IPS-15b (cell line): ENCODE data around the gene SIPA1L3.
A peak's percentile ranks its signal among the peaks of the same experiment; 100 is the strongest.
"Not testable (repeated sequence)": the region's sequence is repeated elsewhere in the genome, so short reads cannot be mapped to it uniquely, and the experiment has no call there.

Experiments
- H3K27me3 ChIP-seq: one replicate; pipeline ENCODE4 v1.6.1; 2013; ENCODE audit warnings: low read length; ENCODE audit not compliant: control insufficient read depth, insufficient read depth
- H3K36me3 ChIP-seq: one replicate; pipeline ENCODE4 v1.6.1; 2013; ENCODE audit warnings: low read length; ENCODE audit not compliant: control insufficient read depth, insufficient read depth
- H3K4me1 ChIP-seq: one replicate; pipeline ENCODE4 v1.6.1; 2013; ENCODE audit warnings: mild to moderate bottlenecking, low read length; ENCODE audit not compliant: control insufficient read depth, insufficient read depth
- H3K4me3 ChIP-seq: one replicate; pipeline ENCODE4 v1.5.1; 2013; ENCODE audit warnings: low read depth, low read length
- H3K9ac ChIP-seq: one replicate; pipeline ENCODE4 v1.6.1; 2013; ENCODE audit warnings: low read depth, mild to moderate bottlenecking, low read length
- H3K9me3 ChIP-seq: one replicate; pipeline ENCODE4 v1.6.1; 2013; ENCODE audit warnings: mild to moderate bottlenecking, low read length; ENCODE audit not compliant: control insufficient read depth, insufficient read depth

The SIPA1L3 gene

DNA sequence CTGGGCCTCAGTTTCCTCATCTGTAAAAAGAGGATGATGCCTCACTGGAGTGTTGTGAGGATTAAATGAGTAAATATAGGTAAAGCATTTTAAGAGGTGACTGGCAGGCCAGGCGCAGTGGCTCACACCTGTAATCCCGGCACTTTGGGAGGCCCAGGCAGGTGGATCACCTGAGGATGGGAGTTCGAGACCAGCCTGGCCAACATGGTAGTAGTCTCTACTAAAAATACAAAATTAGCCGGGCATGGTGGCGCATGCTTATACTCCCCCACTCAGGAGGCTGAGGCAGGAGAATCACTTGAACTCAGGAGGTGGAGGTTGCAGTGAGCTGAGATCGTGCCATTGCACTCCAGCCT, 317.8 kb downstream of the SIPA1L3 start:
- not testable (repeated sequence) for H3K4me1 ChIP-seq, H3K36me3 ChIP-seq, H3K4me3 ChIP-seq, H3K9me3 ChIP-seq, H3K9ac ChIP-seq, H3K27me3 ChIP-seq

DNA sequence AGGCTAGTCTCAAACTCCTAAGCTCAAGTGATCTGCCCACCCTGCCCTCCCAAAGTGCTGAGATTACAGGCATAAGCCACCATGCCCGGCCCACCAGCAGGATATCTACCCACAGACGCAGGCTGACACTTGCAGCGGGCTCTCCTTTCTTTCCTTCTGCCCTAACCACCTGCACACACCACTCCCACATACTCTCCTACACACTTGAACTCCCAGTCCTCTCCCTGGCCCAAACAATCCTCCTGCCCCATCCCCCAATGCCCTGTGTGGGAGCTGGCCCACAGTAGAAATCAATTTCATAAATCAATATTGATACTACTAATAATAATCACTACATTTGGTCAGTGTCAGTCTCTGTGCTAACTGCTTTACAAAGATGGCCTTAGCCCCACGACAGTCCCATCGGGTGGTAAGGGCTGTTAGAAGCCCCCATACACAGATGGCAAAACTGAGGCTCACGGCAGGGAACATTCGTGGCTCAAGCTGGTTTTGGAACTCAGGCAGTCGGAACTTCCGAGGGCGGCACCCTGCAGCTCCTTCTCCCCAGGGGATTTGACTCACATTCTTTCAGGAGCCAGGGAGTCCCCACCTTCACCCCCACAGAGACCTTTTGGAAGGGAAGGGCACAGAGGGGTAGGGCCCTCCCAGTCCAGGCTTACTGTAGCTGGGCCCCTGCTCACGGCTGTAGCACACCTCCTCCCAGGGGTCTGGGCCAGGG, 320.4 kb downstream of the SIPA1L3 start:
- Histone ChIP-seq H3K36me3 (no peaks in the 10 kb centered on the region), H3K9me3 (no peaks in the 10 kb centered on the region), H3K27me3 (peaks cover 9% of the 10 kb centered on the region), H3K4me3 (peak overlapping the region; percentile 33), H3K4me1 (peaks cover 9% of the 10 kb centered on the region), H3K9ac (no peak overlapping the region)

DNA sequence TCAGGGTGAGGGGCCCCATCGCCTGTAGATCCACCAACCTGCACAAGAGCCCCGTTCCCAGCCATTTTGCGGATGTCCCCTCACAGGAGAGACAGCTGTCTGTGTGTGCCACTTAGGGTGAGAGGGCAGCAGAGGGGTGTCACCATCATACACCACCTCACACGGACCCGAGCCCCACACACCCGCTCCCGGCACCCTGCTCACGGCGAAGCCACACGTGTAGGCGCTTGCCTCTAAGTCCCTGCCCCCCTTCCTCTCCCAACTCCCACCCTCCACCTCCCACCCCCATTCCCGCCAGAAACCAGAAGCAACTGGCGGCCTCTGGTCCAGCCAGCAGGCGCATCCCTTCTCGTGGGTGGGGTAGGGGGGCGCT, 321.0 kb downstream of the SIPA1L3 start:
- Histone ChIP-seq H3K9me3 (no peaks in the 10 kb centered on the region), H3K27me3 (peaks cover 9% of the 10 kb centered on the region), H3K9ac (no peak overlapping the region), H3K4me1 (peaks cover 9% of the 10 kb centered on the region), H3K36me3 (no peaks in the 10 kb centered on the region), H3K4me3 (peak overlapping the region; percentile 33)

DNA sequence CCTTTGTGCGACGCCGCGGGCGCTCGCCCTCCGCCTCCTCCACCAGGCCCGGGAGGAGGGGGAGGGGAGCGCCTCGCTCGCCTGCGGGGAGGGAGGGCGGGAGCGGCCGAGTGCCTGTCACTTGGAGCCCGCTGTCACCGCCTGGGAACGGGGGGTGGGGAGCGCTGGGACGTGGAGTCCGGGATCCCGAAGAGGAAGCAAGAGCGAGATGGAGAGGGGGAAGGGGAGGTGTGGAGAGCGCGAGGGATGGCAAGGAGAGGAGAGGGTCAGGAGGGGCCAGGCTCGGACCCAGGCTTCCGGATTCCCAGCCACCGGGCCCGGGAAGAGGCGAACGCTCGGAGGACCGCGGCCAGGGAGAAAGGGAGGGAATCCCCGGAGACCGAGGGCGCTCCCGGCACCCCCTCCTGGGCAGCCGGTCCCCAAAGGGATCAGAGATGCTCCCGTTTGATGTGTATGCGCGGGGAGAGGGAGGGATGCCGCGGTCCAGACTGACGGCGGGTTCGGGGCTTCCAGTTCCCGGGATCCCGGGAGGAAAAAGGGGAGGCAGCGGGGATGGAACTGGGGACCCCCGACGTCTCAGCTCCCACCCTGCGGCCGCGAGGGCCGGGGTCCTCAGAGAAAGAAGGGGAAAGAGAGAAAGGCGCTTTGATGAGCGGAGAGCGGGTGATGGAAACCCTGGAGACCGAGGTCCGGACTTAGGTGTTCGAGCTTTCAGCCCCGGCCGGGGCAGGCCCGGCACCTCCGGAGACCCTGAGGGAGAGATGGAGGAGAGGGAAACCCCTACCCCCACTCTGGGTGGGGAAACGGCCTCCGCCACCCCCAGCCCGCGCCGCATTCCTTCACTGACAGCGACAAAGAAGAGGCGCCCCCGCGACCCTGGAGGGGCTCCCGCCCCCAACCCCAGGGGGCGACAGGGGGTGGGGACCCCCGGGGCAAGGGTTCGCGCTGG, 321.8 kb downstream of the SIPA1L3 start:
- peak overlapping the region; percentile 68 for H3K4me3 ChIP-seq
- H3K9ac ChIP-seq = no peak overlapping the region
- H3K4me1 ChIP-seq = peaks cover 7% of the 10 kb centered on the region
- H3K36me3 ChIP-seq = no peaks in the 10 kb centered on the region
- no peaks in the 10 kb centered on the region for H3K9me3 ChIP-seq
- H3K27me3 ChIP-seq = peaks cover 9% of the 10 kb centered on the region

DNA sequence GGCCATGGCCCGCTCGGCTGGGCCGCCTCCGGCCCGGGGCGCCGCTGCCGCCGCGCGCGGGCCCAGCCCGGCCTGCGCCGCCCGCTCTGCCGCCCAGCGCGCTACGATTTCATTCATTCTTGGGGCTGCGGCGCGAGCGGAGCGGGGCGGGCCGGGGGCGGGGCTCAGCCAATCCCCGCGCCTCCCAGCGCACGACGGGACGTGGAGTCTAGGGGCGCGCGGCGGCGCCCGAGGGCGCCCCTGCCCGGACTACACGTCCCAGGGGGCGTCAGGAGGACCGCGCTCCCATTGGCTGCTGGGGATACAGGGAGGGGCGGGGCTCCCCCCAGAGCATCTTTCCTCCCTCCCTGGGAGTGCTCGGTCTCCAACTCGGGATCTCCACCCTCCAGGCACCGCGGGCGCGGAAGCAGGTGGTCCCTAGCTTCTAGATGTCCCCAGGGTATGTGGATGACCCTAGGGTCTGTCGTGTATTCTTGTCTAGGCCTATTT, 322.6 kb downstream of the SIPA1L3 start:
- Histone ChIP-seq H3K9me3 (no peaks in the 10 kb centered on the region), H3K9ac (no peak overlapping the region), H3K4me3 (peak overlapping the region; percentile 52), H3K4me1 (peaks cover 7% of the 10 kb centered on the region), H3K27me3 (peaks cover 9% of the 10 kb centered on the region), H3K36me3 (no peaks in the 10 kb centered on the region)

DNA sequence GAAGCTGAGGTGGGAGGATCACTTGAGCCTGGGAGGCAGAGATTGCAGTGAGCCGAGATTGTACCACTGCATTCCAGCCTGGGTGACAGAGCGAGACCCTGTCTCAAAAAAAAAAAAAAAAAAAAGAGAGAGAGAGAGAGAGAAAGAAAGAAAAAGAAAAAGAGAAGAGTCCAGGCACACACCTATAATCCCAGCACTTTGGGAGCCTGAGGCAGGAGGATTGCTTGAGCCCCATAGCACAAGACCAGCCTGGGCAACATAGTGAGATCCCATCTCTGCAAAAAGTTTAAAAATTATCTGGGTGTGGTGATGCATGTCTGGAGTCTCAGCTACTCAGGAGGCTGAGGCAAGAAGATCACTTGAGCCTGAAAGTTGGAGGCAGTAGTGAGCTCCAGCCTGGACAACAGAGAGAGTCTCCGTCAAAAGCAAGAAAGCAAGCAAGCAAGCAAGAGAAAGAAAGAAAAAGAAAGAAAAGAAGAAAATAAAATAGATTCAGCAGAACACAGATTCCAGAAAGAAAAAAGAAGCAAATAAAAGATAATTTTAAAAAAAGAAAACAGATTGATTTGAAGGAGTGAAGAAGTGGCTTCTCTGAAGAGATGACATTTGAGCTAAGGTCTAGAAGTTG, 323.6 kb downstream of the SIPA1L3 start:
- not testable (repeated sequence) for H3K9ac ChIP-seq, H3K9me3 ChIP-seq, H3K27me3 ChIP-seq, H3K4me1 ChIP-seq, H3K4me3 ChIP-seq, H3K36me3 ChIP-seq

DNA sequence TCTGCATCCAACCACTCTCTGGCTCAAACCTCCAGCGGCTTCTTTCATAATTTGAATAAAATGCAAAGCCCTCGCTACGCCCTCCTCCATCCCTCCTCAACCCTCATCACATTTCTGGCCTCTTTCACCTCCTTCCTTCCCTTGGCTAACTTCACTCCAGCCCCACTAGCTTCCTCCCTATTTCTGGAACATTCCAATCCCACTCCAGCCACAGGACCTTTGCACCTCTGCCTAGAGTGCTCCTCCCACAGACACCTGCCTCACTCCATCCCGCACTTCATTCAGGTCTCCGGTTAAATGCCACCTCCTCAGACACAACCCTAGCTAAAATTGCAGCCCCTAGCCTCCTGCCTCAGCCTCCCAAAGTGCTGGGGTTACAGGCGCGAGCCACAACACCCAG, 324.9 kb downstream of the SIPA1L3 start:
- no peaks in the 10 kb centered on the region for H3K9me3 ChIP-seq
- H3K4me3 ChIP-seq = no peak overlapping the region
- no peak overlapping the region for H3K9ac ChIP-seq
- no peaks in the 10 kb centered on the region for H3K36me3 ChIP-seq
- H3K4me1 ChIP-seq = peaks cover 4% of the 10 kb centered on the region
- H3K27me3 ChIP-seq = peaks cover 9% of the 10 kb centered on the region

DNA sequence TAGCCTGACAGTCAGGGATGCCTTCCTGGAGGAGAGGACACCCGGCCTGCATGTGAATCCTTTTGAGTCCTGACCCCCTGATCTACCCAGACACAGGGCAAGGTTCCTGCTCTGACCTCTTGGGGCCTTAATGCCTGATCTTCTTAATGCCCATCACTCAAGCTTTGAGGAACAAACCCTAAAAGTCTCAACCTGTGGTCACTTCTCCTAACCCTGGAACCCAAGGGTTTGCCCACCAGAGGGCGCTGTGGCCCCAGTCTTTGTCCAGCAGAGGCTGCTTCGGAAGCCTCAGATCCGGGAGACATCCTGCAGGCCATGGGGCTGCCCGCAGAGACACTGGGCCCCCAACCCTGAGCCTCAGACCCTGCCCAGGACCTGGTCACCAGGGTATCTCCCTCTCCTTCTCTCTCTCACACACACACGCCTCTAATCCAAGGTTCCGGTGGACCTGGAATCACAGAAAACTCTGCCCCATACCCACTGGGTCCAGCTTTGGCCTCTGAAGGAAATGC, 326.8 kb downstream of the SIPA1L3 start:
- Histone ChIP-seq H3K9me3 (no peaks in the 10 kb centered on the region), H3K4me3 (no peak overlapping the region), H3K4me1 (no peaks in the 10 kb centered on the region), H3K36me3 (no peaks in the 10 kb centered on the region), H3K27me3 (peaks cover 9% of the 10 kb centered on the region), H3K9ac (no peak overlapping the region)

DNA sequence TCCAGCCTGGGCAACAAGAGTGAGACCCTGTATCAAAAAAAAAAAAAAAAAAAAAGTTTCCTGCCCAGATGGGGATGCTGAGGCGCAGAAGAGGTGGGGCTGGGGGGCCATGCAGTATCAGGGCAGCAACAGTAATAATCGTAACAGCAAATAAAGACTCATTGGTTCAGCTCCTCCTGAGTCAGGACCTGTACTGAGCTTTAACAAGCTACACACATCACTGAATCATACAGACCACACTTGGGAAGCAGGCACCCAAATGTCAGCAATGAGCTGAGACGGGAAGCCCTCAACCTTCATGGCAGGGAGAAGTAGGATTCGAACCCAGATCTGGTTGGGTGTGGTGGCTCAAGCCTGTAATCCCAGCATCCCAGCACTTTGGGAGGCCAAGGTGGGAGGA, 327.6 kb downstream of the SIPA1L3 start:
- Histone ChIP-seq H3K4me3 (no peak overlapping the region), H3K9ac (no peak overlapping the region), H3K4me1 (no peaks in the 10 kb centered on the region), H3K9me3 (no peaks in the 10 kb centered on the region), H3K27me3 (peaks cover 9% of the 10 kb centered on the region), H3K36me3 (no peaks in the 10 kb centered on the region)

DNA sequence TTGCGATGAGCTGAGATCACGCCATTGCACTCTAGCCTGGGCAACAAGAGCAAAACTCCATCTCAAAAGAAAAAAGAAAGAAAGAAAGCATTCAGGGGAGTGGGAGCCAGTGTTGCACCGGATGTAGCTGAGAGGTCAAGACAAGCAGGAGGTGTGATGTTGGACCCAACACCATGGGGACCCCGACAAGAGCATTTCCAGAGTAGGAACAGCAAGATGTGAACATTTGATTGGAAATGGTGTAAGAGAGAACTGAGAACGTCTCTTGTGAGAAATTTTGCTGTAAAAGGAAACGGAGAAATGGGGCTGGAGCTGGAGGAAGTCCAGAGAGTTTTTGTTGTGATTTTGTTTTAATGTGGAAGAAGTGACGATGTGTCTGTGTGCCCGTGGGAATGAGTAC, 332.8 kb downstream of the SIPA1L3 start:
- H3K4me1 ChIP-seq = peaks cover 2% of the 10 kb centered on the region
- H3K9ac ChIP-seq = no peak overlapping the region
- no peaks in the 10 kb centered on the region for H3K27me3 ChIP-seq
- no peak overlapping the region for H3K4me3 ChIP-seq
- no peaks in the 10 kb centered on the region for H3K9me3 ChIP-seq
- no peaks in the 10 kb centered on the region for H3K36me3 ChIP-seq

DNA sequence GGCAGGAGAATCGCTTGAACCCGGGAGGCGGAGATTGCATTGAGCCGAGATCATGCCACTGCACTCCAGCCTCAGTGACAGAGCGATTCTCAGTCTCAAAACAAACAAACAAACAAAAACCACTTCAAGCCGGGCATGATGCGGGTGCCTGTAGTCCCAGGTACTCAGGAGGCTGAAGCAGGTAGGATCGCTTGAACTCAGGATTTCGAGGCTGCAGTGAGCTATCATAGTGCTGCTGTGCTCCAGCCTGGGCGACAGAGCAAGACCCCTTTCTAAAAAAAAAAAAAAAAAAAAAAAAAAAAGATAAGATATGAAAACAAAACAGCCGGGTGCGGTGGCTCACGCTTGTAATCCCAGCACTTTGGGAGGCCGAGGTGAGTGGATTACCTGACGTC, 336.3 kb downstream of the SIPA1L3 start:
- Histone ChIP-seq H3K36me3 (no peaks in the 10 kb centered on the region), H3K4me3 (no peak overlapping the region), H3K27me3 (no peaks in the 10 kb centered on the region), H3K9me3 (no peaks in the 10 kb centered on the region), H3K9ac (no peak overlapping the region), H3K4me1 (peaks cover 2% of the 10 kb centered on the region)
